K562 (cell line): ENCODE results near the gene DMD. TPM values are rescaled to one million over a fixed set of nuclear protein-coding genes. Genes with fewer than 3 reads are reported as not detected.

Experiments used
- BDP1 ChIP-seq: IDR thresholded peaks from 3 replicates; pipeline ENCODE4 v1.6.1; 2011; ENCODE audit not compliant: insufficient read length, insufficient read depth
- CUX1 ChIP-seq: fragments of 200-800 bp; sonication (Bioruptor generic); IDR thresholded peaks from 2 replicates; pipeline ENCODE4 v1.6.1; 2016; ENCODE audit warnings: missing genetic modification characterization, missing compliant biosample characterization
- DNMT1 ChIP-seq: fragments of 450-650 bp; IDR thresholded peaks from 2 replicates; pipeline ENCODE4 v1.6.1; 2016; ENCODE audit warnings: antibody characterized with exemption, mild to moderate bottlenecking
- HSF4 ChIP-seq: fragments of 250-450 bp; sonication (Bioruptor Pico); IDR thresholded peaks from 2 replicates; pipeline ENCODE4 v2.1.2; 2022; ENCODE audit warnings: mild to moderate bottlenecking, moderate library complexity, borderline replicate concordance
- NR2C2 ChIP-seq, 2 experiments: fragments of 200-800 bp in 1 of 2; sonication (Bioruptor generic) in 1 of 2; sonication (generic) in 1 of 2; formaldehyde crosslinking in 1 of 2; IDR thresholded peaks; 2 replicates each; pipeline versions ENCODE4 v1.6.1 to v1.8.0; 2016 to 2022; ENCODE audit warnings: mild to moderate bottlenecking in 1 of 2, missing compliant biosample characterization in 1 of 2, missing genetic modification characterization in 1 of 2, missing genetic modification reagents in 1 of 2
- TEAD2 ChIP-seq: fragments of 450-650 bp; IDR thresholded peaks from 2 replicates; pipeline ENCODE4 v1.6.1; 2016; ENCODE audit warnings: missing genetic modification characterization, control low read depth, missing compliant biosample characterization
- ZNF232 ChIP-seq: sonication (generic); formaldehyde crosslinking; IDR thresholded peaks from 2 replicates; pipeline ENCODE4 v1.8.0; 2022; ENCODE audit warnings: mild to moderate bottlenecking, missing genetic modification reagents
- polyA plus RNA-seq, 8 experiments: library from polyadenylated mRNA; depleted of rRNA in 4 of 8; stranded (reverse) in 5 of 8; unstranded in 3 of 8; fragments of >200 nt; fragmentation: Nextera tagmentation in 2 of 8; fragmentation: Illumina TruSeq in 1 of 8; extraction: Ambion mirVana in 2 of 8; extraction: Trizol in 1 of 8; gene quantifications; 2 replicates each; pipeline versions ENCODE4 v1.2.1 to v1.2.3, GENCODE V29; 2011 to 2014; ENCODE audit warnings: inconsistent platforms in 1 of 8, missing spikeins in 1 of 8
- total RNA-seq, 7 experiments: library from RNA; depleted of rRNA in 6 of 7; stranded (reverse); fragments of >200 nt in 6 of 7; fragmentation: Illumina TruSeq in 2 of 7; extraction: Trizol in 2 of 7; gene quantifications; 2 replicates each; pipeline versions ENCODE4 v1.2.1 to v1.2.3, GENCODE V29; 2011 to 2021; ENCODE audit warnings: low replicate concordance in 1 of 7
- TF ChIP-seq, protein P1 (sequence below): IDR thresholded peaks from 2 replicates; pipeline ENCODE4 v1.6.1; 2014; ENCODE audit warnings: antibody characterized with exemption
- TF ChIP-seq, protein P2 (sequence below): sonication (generic); formaldehyde crosslinking; IDR thresholded peaks from 2 replicates; pipeline ENCODE4 v1.8.0; 2022; ENCODE audit warnings: mild to moderate bottlenecking, missing genetic modification reagents, borderline replicate concordance

The DMD gene
- total and polyA plus RNA-seq, 9 of the 15 experiments (the other 6 are each of a cell fraction or from before 2014, with no cell fraction given), result 3.8 to 20.4 (median 11.4) TPM

DNA sequence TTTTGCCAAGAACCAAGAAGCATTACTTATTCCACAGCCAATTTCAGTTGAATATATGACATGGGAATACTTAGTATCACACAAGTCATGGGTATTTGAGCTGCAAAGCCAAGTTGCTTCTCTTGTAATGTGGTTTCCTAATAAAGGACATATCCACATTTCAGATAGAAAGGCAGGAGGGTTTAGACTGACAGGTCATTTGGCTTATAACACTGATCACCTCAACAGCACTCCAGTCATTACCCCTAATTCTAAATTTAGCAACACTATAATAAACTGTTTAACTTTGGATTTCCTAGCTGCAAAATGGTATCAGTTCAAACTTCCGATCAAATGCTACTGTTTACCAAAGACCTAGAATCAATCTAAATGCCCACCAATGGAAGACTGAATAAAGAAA, 2025.5 kb downstream of the DMD start (continued):
- TF ChIP-seq, protein P1, sequence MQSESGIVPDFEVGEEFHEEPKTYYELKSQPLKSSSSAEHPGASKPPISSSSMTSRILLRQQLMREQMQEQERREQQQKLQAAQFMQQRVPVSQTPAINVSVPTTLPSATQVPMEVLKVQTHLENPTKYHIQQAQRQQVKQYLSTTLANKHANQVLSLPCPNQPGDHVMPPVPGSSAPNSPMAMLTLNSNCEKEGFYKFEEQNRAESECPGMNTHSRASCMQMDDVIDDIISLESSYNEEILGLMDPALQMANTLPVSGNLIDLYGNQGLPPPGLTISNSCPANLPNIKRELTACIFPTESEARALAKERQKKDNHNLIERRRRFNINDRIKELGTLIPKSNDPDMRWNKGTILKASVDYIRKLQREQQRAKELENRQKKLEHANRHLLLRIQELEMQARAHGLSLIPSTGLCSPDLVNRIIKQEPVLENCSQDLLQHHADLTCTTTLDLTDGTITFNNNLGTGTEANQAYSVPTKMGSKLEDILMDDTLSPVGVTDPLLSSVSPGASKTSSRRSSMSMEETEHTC, result no peak
- TF ChIP-seq, protein P2, sequence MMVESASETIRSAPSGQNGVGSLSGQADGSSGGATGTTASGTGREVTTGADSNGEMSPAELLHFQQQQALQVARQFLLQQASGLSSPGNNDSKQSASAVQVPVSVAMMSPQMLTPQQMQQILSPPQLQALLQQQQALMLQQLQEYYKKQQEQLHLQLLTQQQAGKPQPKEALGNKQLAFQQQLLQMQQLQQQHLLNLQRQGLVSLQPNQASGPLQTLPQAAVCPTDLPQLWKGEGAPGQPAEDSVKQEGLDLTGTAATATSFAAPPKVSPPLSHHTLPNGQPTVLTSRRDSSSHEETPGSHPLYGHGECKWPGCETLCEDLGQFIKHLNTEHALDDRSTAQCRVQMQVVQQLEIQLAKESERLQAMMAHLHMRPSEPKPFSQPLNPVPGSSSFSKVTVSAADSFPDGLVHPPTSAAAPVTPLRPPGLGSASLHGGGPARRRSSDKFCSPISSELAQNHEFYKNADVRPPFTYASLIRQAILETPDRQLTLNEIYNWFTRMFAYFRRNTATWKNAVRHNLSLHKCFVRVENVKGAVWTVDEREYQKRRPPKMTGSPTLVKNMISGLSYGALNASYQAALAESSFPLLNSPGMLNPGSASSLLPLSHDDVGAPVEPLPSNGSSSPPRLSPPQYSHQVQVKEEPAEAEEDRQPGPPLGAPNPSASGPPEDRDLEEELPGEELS (CRISPR knock-in tag), result no peak
- no peak for TF ChIP-seq DNMT1
- no peak for TF ChIP-seq CUX1 (CRISPR knock-in tag)
- no peak for TF ChIP-seq ZNF232 (CRISPR knock-in tag)
- TF ChIP-seq HSF4 (CRISPR knock-in tag), result no peak
- TF ChIP-seq NR2C2 (CRISPR knock-in tag; IDR thresholded peaks at IDR 0.05), result no peak
- TF ChIP-seq NR2C2 (tag; IDR thresholded peaks at IDR 0.05), result no peak
- no peak for TF ChIP-seq BDP1
- TF ChIP-seq TEAD2 (tag), result no peak
